Naive thymus-derived CD4-positive, alpha-beta T cell (primary cell): ENCODE measurements around the gene MYO10. TPM values are rescaled to one million over a fixed set of nuclear protein-coding genes. Genes with fewer than 3 reads are reported as not detected.

Experiments
- ATAC-seq: fragments of 150-1000 bp; cut with Tn5 transposase; 2 replicates; pipeline ENCODE4 v1.10.0; 2021; ENCODE audit warnings: mild to moderate bottlenecking, moderate library complexity
- CTCF ChIA-PET: fragments of 350-600 bp; sonication (Branson Sonifier 250); formaldehyde crosslinking; loops from one replicate; lab custom pipeline; 2021; ENCODE audit warnings: antibody characterized with exemption; lab: Charles Lee
- POLR2A ChIA-PET: fragments of 350-600 bp; sonication (Branson Sonifier 250); formaldehyde crosslinking; loops from one replicate; lab custom pipeline; 2021; ENCODE audit warnings: antibody characterized with exemption, inconsistent platforms; lab: Charles Lee
- DNase-seq, 9 donors: peaks; one replicate each; pipeline versions ENCODE4 v3.0.0 to v3.0.0-alpha.2; 2020 to 2022; ENCODE audit warnings: mixed read lengths in 1 of 9
- H3K27ac ChIP-seq: one replicate; pipeline ENCODE4 v1.7.0; 2013; ENCODE audit warnings: mild to moderate bottlenecking, low read depth, low read length, moderate library complexity
- H3K27me3 ChIP-seq, 2 donors: one replicate each; pipeline ENCODE4 v1.7.0; 2013; ENCODE audit warnings: low read length in 2 of 2, mild to moderate bottlenecking in 2 of 2, moderate library complexity in 2 of 2; ENCODE audit not compliant: control insufficient read depth in 2 of 2, insufficient read depth in 2 of 2
- H3K36me3 ChIP-seq, 3 experiments: 1 replicate in 2 of 3; 2 replicates in 1 of 3; pipeline ENCODE4 v1.7.0; 2013; ENCODE audit warnings: low read length in 3 of 3, mild to moderate bottlenecking in 3 of 3, moderate library complexity in 1 of 3; ENCODE audit not compliant: insufficient read depth in 3 of 3, control insufficient read depth in 2 of 3
- H3K4me1 ChIP-seq, 2 donors: one replicate each; pipeline ENCODE4 v1.7.0; 2013; ENCODE audit warnings: low read length in 2 of 2, mild to moderate bottlenecking in 2 of 2, moderate library complexity in 1 of 2; ENCODE audit not compliant: control insufficient read depth in 2 of 2, insufficient read depth in 2 of 2
- H3K4me3 ChIP-seq: 2 replicates; pipeline ENCODE4 v1.7.0; 2013; ENCODE audit warnings: mild to moderate bottlenecking, low read length
- H3K9me3 ChIP-seq, 3 experiments: 1 replicate in 2 of 3; 2 replicates in 1 of 3; pipeline ENCODE4 v1.7.0; 2013; ENCODE audit warnings: low read length in 3 of 3; ENCODE audit not compliant: control insufficient read depth in 2 of 3
- H3K27ac Mint-ChIP-seq, 9 donors: one replicate each; pipeline ENCODE4 v1.8.0; 2020 to 2022; ENCODE audit warnings: mixed read lengths in 9 of 9, mild to moderate bottlenecking in 8 of 9, moderate library complexity in 5 of 9, inconsistent platforms in 2 of 9
- H3K27me3 Mint-ChIP-seq, 5 donors: one replicate each; pipeline ENCODE4 v1.8.0; 2021 to 2022; ENCODE audit warnings: mixed read lengths in 5 of 5, mild to moderate bottlenecking in 1 of 5
- H3K36me3 Mint-ChIP-seq, 5 donors: one replicate each; pipeline ENCODE4 v1.8.0; 2020 to 2022; ENCODE audit warnings: mixed read lengths in 5 of 5, mild to moderate bottlenecking in 3 of 5, inconsistent platforms in 1 of 5
- H3K4me1 Mint-ChIP-seq, 7 donors: one replicate each; pipeline ENCODE4 v1.8.0; 2020 to 2022; ENCODE audit warnings: mixed read lengths in 7 of 7, mild to moderate bottlenecking in 3 of 7, inconsistent platforms in 1 of 7
- H3K4me3 Mint-ChIP-seq, 10 donors: one replicate each; pipeline ENCODE4 v1.8.0; 2020 to 2022; ENCODE audit warnings: mild to moderate bottlenecking in 10 of 10, mixed read lengths in 10 of 10, moderate library complexity in 6 of 10, inconsistent platforms in 2 of 10
- H3K9me3 Mint-ChIP-seq, 11 donors: one replicate each; pipeline ENCODE4 v1.8.0; 2020 to 2022; ENCODE audit warnings: mixed read lengths in 11 of 11, mild to moderate bottlenecking in 4 of 11, inconsistent platforms in 1 of 11, moderate library complexity in 1 of 11
- intact Hi-C, 2 donors: fragments of 100-400 bp; cut with micrococcal nuclease; formaldehyde crosslinking; loops; one replicate each; pipeline ENCODE4 v1.15.1; 2023
- polyA plus RNA-seq, 2 donors: library from polyadenylated mRNA; unstranded; fragments of 300-500 nt; fragmentation: Illumina TruSeq; gene quantifications; one replicate each; pipeline ENCODE4 v1.2.3, GENCODE V29; 2021
- total RNA-seq, 6 experiments: library from RNA in 5 of 6; stranded (reverse) in 5 of 6; gene quantifications; 1 replicate in 5 of 6; 2 replicates in 1 of 6; pipeline ENCODE4 v1.2.3 and lab custom pipeline; 2021 to 2026

MYO10 gene
- total and polyA plus RNA-seq, 7 experiments from 2014 or later, result 0.02 to 1.0 TPM; not detected in 5

DNA sequence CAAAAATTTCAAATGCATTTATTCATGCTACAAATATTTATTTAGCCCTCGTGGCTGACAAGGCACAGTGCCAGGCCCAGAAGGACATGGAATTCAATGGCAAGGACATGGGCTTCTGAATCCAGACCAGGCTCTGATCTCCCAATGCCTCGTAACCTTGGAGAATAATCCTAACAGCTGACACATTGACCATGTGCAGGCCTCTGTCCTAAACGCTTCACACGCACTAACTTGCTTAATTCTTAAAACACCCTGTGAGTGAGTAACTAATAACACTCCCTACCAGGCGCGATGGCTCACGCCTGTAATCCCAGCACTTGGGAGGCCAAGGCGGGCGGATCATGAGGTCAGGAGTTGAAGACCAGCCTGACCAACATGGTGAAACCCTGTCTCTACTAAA lies 33.2 kb downstream of the MYO10 start:
- Mint-ChIP-seq H3K36me3 (no peaks in the 10 kb centered on the region), H3K4me1 (no peaks in the 10 kb centered on the region), H3K9me3 (peaks cover 0 to 4% (median 0%) of the 10 kb centered on the region in 11 donors), H3K27me3 (peaks cover 0 to 6% (median 0%) of the 10 kb centered on the region in 5 donors), H3K27ac (no peak overlapping the region), H3K4me3 (no peak overlapping the region)
- H3K4me1 ChIP-seq, result no peaks in the 10 kb centered on the region
- H3K36me3 ChIP-seq, result no peaks in the 10 kb centered on the region
- CTCF ChIA-PET, result no interaction called here
- DNase-seq (no peak), ATAC-seq (no peak)
- no peak overlapping the region for H3K27ac ChIP-seq
- H3K4me3 ChIP-seq, result no peak overlapping the region
- H3K9me3 ChIP-seq, result no peaks in the 10 kb centered on the region
- H3K27me3 ChIP-seq, result no peaks in the 10 kb centered on the region
- POLR2A ChIA-PET, result no interaction called here
- intact Hi-C loops, result no loop called here

DNA sequence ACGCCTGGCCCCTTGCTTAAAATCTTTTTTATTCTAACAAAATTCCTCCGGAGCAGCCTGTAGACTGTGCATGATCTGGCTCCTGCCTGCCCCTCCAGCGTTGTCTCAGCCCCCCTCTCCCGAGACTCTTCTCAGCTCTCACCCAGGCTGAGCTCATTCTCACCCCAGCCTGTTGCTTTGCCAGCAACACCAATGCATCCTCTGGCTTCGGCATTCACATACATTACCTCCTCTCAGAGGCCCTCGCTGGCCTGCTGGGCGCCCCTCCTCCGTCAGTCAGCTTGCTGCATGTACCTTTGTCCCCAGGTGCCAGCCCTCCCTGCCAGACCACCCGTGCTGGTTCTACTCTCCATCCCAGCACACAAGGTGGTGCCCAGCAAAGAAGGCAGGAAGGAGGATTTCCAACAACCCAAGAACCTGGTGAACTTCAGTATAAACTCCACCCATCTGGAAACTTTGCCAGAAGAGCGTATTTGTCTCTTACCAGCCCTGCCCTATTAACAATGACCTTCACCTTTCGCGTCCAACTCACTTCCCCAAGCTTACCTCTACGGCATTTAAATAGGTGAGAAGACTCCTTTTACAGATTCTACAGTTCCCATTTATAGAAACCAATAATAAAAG lies 35.0 kb downstream of the MYO10 start:
- H3K4me3 ChIP-seq, result no peak overlapping the region
- H3K36me3 Mint-ChIP-seq, result no peaks in the 10 kb centered on the region
- ChIA-PET POLR2A (no interaction called here), CTCF (no interaction called here)
- no peaks in the 10 kb centered on the region for H3K9me3 ChIP-seq
- H3K36me3 ChIP-seq, result no peaks in the 10 kb centered on the region
- H3K27me3 ChIP-seq, result no peaks in the 10 kb centered on the region
- H3K4me3 Mint-ChIP-seq, result no peak overlapping the region
- no peaks in the 10 kb centered on the region for H3K4me1 Mint-ChIP-seq
- H3K9me3 Mint-ChIP-seq, result peaks cover 0 to 1% (median 0%) of the 10 kb centered on the region in 11 donors
- H3K27me3 Mint-ChIP-seq, result peaks cover 0 to 6% (median 0%) of the 10 kb centered on the region in 5 donors
- DNase-seq, result no peak
- H3K4me1 ChIP-seq, result no peaks in the 10 kb centered on the region
- no peak for ATAC-seq
- H3K27ac Mint-ChIP-seq, result no peak overlapping the region
- no peak overlapping the region for H3K27ac ChIP-seq
- intact Hi-C loops, result no loop called here

DNA sequence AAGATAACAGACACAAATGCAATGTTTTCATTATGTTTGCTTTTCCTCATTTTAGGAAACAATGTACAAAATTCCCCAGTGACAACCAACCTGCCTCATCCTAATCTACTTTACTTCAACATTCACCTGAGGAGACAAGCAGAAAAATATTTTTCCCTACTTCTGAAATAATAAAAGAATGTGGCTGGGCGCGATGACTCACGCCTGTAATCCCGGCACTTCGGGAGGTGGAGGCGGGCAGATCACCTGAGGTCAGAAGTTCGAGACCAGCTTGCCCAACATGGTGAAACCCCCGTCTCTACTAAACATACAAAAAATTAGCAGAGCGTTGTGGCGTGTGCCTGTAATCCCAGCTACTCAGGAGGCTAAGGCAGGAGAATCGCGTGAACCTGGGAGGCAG lies 36.9 kb downstream of the MYO10 start:
- no peaks in the 10 kb centered on the region for H3K36me3 Mint-ChIP-seq
- no peak overlapping the region for H3K4me3 Mint-ChIP-seq
- no peaks in the 10 kb centered on the region for H3K4me1 ChIP-seq
- H3K27me3 ChIP-seq, result no peaks in the 10 kb centered on the region
- POLR2A ChIA-PET, result no interaction called here
- no peak overlapping the region for H3K27ac ChIP-seq
- no peak overlapping the region for H3K27ac Mint-ChIP-seq
- no peak for DNase-seq
- no peak for ATAC-seq
- CTCF ChIA-PET, result no interaction called here
- H3K4me1 Mint-ChIP-seq, result no peaks in the 10 kb centered on the region
- no peaks in the 10 kb centered on the region for H3K9me3 ChIP-seq
- no peaks in the 10 kb centered on the region for H3K36me3 ChIP-seq
- peaks cover 0 to 6% (median 0%) of the 10 kb centered on the region in 5 donors for H3K27me3 Mint-ChIP-seq
- H3K4me3 ChIP-seq, result no peak overlapping the region
- peaks cover 0 to 4% (median 0%) of the 10 kb centered on the region in 11 donors for H3K9me3 Mint-ChIP-seq
- intact Hi-C loops, result no loop called here

DNA sequence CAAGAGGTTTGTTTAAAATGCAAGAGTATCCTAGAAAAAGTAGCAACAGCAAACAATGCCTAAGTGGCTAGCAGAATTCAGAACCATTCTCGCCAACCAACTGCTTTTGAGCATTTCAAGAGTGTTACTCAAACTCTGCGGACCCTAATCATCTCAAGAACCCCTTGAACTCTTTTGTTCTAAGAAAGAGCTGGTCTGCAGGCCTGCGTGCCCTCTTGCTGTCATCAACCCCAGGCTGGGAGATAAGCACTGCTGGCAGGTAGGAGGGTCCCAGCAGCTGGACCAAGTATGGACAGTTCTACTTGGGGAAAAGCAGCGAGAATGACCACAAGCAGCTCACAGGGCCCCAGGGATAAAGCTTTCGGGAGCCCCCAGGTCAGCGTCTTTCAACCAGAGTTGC lies 38.3 kb downstream of the MYO10 start:
- no peak overlapping the region for H3K4me3 Mint-ChIP-seq
- intact Hi-C loops, result no loop called here
- ChIA-PET CTCF (interaction anchor here (0.7 kb wide), 1 partner anchor 10 kb away, joined by 4 read pairs; no protein-coding TSS in a partner anchor), POLR2A (no interaction called here)
- DNase-seq (no peak), ATAC-seq (no peak)
- Histone ChIP-seq H3K27me3 (no peaks in the 10 kb centered on the region), H3K4me1 (no peaks in the 10 kb centered on the region), H3K4me3 (no peak overlapping the region), H3K9me3 (no peaks in the 10 kb centered on the region), H3K27ac (no peak overlapping the region), H3K36me3 (no peaks in the 10 kb centered on the region)
- H3K36me3 Mint-ChIP-seq, result no peaks in the 10 kb centered on the region
- H3K27ac Mint-ChIP-seq, result no peak overlapping the region
- no peaks in the 10 kb centered on the region for H3K4me1 Mint-ChIP-seq
- H3K9me3 Mint-ChIP-seq, result peaks cover 0 to 4% (median 0%) of the 10 kb centered on the region in 11 donors
- peaks cover 0 to 4% (median 0%) of the 10 kb centered on the region in 5 donors for H3K27me3 Mint-ChIP-seq

DNA sequence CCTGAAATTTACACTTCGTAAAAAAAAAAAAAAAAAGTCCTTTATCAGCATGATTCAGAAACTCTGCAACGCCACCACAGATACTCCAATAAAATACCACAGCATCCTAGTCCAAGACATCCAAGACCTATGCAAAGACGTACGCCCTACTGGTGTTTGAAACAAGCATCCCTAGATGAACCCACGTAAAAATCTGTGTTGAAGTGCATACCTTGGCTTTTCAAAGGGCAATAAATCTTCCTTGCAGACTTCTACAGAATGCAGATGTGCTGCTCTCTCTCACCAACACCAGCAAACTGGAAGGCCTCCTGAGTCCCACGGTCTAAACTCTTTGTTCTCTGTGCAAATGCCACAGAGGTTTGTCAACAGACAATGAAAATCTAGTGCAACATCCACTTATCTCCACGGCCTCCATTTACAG lies 38.8 kb downstream of the MYO10 start:
- ChIA-PET CTCF (interaction anchor here (0.7 kb wide), 1 partner anchor 9 kb away, joined by 4 read pairs; no protein-coding TSS in a partner anchor), POLR2A (no interaction called here)
- Histone ChIP-seq H3K4me3 (no peak overlapping the region), H3K27me3 (no peaks in the 10 kb centered on the region), H3K27ac (no peak overlapping the region), H3K9me3 (no peaks in the 10 kb centered on the region), H3K36me3 (no peaks in the 10 kb centered on the region), H3K4me1 (no peaks in the 10 kb centered on the region)
- ATAC-seq (no peak), DNase-seq (no peak)
- H3K4me1 Mint-ChIP-seq, result no peaks in the 10 kb centered on the region
- peaks cover 0 to 5% (median 0%) of the 10 kb centered on the region in 5 donors for H3K27me3 Mint-ChIP-seq
- intact Hi-C loops, result no loop called here
- H3K4me3 Mint-ChIP-seq, result no peak overlapping the region
- H3K9me3 Mint-ChIP-seq, result peaks cover 0 to 4% (median 0%) of the 10 kb centered on the region in 11 donors
- H3K27ac Mint-ChIP-seq, result no peak overlapping the region
- no peaks in the 10 kb centered on the region for H3K36me3 Mint-ChIP-seq

DNA sequence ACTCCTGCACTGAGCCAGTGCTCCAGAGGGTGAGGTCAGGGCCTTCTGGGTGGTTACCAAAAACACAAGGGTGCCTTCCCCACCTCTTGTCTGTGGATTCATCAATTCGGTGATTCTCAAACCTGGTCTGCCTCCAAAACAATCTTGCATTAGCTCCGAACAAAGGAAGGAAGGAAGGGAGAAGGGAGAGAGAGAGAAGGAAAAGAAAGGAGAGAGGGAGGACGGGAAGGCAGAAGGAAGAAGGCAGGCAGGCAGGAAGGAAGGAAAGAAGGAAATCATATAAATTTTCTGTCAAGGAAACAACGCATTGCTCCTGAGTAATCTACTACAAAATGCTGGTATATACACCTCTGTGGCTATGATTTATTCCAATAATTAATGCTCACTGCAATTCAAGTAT lies 39.3 kb downstream of the MYO10 start:
- Mint-ChIP-seq H3K27me3 (peaks cover 0 to 10% (median 0%) of the 10 kb centered on the region in 5 donors), H3K27ac (no peak overlapping the region), H3K4me1 (no peaks in the 10 kb centered on the region), H3K4me3 (no peak overlapping the region), H3K36me3 (no peaks in the 10 kb centered on the region), H3K9me3 (peaks cover 0 to 4% (median 0%) of the 10 kb centered on the region in 11 donors)
- DNase-seq, result no peak
- no peaks in the 10 kb centered on the region for H3K4me1 ChIP-seq
- no peaks in the 10 kb centered on the region for H3K9me3 ChIP-seq
- CTCF ChIA-PET, result no interaction called here
- ATAC-seq, result no peak
- H3K4me3 ChIP-seq, result no peak overlapping the region
- POLR2A ChIA-PET, result no interaction called here
- H3K27ac ChIP-seq, result no peak overlapping the region
- intact Hi-C loops, result no loop called here
- H3K27me3 ChIP-seq, result no peaks in the 10 kb centered on the region
- H3K36me3 ChIP-seq, result no peaks in the 10 kb centered on the region
